ENCODE data around the gene NEK1.

- TF ChIP-seq POLR2A (IDR thresholded peaks at IDR 0.05; ENCODE audit: low read length) = no peak
- no peak for TF ChIP-seq GATA1 (IDR thresholded peaks at IDR 0.05; ENCODE audit: low read depth, low read length)
Measured at GRCh38 chr4:169446824-169447223, 165.6 kb downstream of the NEK1 start.

All from erythroblast (primary cell).